OCI-LY7 (cell line): ENCODE measurements around the gene GJE1. TPM values are rescaled to one million over a fixed set of nuclear protein-coding genes. Genes with fewer than 3 reads are reported as not detected.

Source experiments
- BruUV-seq: library from RNA; stranded (reverse); fragments of 400-500 nt; replicated peaks from 2 replicates; lab custom pipeline; 2021; lab: Mats Ljungman, UMichigan
- CTCF ChIA-PET: fragments of 300-600 bp; sonication (Branson Sonifier 250); formaldehyde crosslinking; loops from one replicate; lab custom pipeline; 2022; ENCODE audit warnings: antibody characterized with exemption; ENCODE audit not compliant: unreplicated experiment; lab: Charles Lee
- POLR2A ChIA-PET: fragments of 300-600 bp; sonication (Branson Sonifier 250); formaldehyde crosslinking; loops from one replicate; lab custom pipeline; 2022; ENCODE audit warnings: antibody characterized with exemption; lab: Charles Lee
- DNase-seq: peaks from one replicate; pipeline ENCODE4 v3.0.0-alpha.2; 2015; ENCODE audit warnings: low spot score
- H2AFZ ChIP-seq: fragments of 200-600 bp; sonication (generic), shearing (Covaris generic); 2 replicates; pipeline ENCODE4 v1.6.1; 2014; ENCODE audit warnings: mild to moderate bottlenecking, antibody characterized with exemption, low read length, moderate library complexity
- H3K27ac ChIP-seq: fragments of 200-600 bp; sonication (generic); 2 replicates; pipeline ENCODE4 v1.5.1; 2014; ENCODE audit warnings: mixed run types, low read depth, mild to moderate bottlenecking, moderate library complexity, low read length, inconsistent platforms; ENCODE audit not compliant: poor library complexity, severe bottlenecking
- H3K36me3 ChIP-seq: fragments of 200-600 bp; sonication (generic); 2 replicates; pipeline ENCODE4 v1.6.1; 2014; ENCODE audit warnings: mild to moderate bottlenecking, antibody characterized with exemption, low read length, moderate library complexity, mixed read lengths; ENCODE audit not compliant: insufficient read depth
- H3K4me1 ChIP-seq: fragments of 200-600 bp; sonication (generic); 2 replicates; pipeline ENCODE4 v1.5.1; 2014; ENCODE audit warnings: mild to moderate bottlenecking, low read length; ENCODE audit not compliant: insufficient read depth, poor library complexity, severe bottlenecking
- H3K4me2 ChIP-seq: fragments of 200-600 bp; sonication (generic); 2 replicates; pipeline ENCODE4 v1.6.1; 2014; ENCODE audit warnings: mild to moderate bottlenecking, low read length
- H3K4me3 ChIP-seq: fragments of 200-600 bp; sonication (generic); 2 replicates; pipeline ENCODE4 v1.5.1; 2014; ENCODE audit warnings: mild to moderate bottlenecking, low read depth, low read length; ENCODE audit not compliant: poor library complexity, severe bottlenecking
- H3K79me2 ChIP-seq: fragments of 200-600 bp; sonication (generic); 2 replicates; pipeline ENCODE4 v1.6.1; 2016; ENCODE audit warnings: low read depth, mild to moderate bottlenecking, low read length, moderate library complexity, mixed read lengths; ENCODE audit not compliant: insufficient read depth
- H3K9me2 ChIP-seq: fragments of 200-600 bp; sonication (generic); 2 replicates; pipeline ENCODE4 v1.6.1; 2016; ENCODE audit warnings: mild to moderate bottlenecking, low read length, mixed read lengths; ENCODE audit not compliant: insufficient read depth
- H3K9me3 ChIP-seq: fragments of 200-600 bp; sonication (generic); 2 replicates; pipeline ENCODE4 v1.6.1; 2014; ENCODE audit warnings: mild to moderate bottlenecking, mixed run types, low read length, mixed read lengths
- H4K20me1 ChIP-seq: fragments of 200-600 bp; sonication (generic); 2 replicates; pipeline ENCODE4 v1.6.1; 2014; ENCODE audit warnings: mild to moderate bottlenecking, antibody characterized with exemption, low read length, moderate library complexity, mixed read lengths; ENCODE audit not compliant: insufficient read depth
- EZH2phosphoT487 ChIP-seq: fragments of 200-600 bp; sonication (generic); IDR thresholded peaks from 2 replicates; pipeline ENCODE4 v1.6.1; 2018; ENCODE audit warnings: low read depth, borderline replicate concordance, mild to moderate bottlenecking, mixed run types, antibody characterized with exemption, low read length, moderate library complexity, mixed read lengths
- intact Hi-C: fragments of 100-400 bp; cut with micrococcal nuclease; formaldehyde crosslinking; loops from one replicate; pipeline ENCODE4 v1.10.0; 2022; ENCODE audit not compliant: unreplicated experiment
- total RNA-seq, 2 experiments: library from RNA; depleted of rRNA in 1 of 2; stranded (reverse); fragments of >200 nt in 1 of 2; shearing (Covaris generic) in 1 of 2; gene quantifications; 2 replicates each; pipeline ENCODE4 v1.2.3, GENCODE V29; 2014 to 2022
- TF ChIP-seq, protein P1 (sequence below): fragments of 200-600 bp; sonication (generic); conservative IDR thresholded peaks from 2 replicates; pipeline ENCODE4 v1.5.1; 2014; ENCODE audit warnings: mild to moderate bottlenecking, antibody characterized with exemption, low read length, moderate library complexity, mixed read lengths

The GJE1 gene
- total RNA-seq, 2 experiments from 2014 or later, result not detected

DNA sequence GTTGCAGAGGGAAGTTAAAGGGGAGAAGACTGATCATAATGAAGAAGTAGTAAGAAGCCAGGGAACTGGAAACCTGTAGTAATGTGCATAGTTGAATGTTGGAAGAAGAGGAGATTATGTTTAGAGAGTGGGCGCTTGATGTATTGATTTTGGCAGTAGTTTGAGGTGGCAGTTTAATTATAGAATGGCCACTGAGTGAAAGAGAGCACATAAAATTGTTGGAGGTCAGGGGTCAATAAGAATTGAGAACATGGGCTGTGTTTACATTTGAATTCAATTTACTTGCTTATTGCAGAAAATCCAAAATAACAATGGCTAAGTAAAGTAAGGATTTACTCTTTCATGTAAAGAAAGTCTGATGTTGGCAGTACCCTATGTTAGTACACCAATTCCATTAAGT lies 30.1 kb downstream of the GJE1 start:
- H2AFZ ChIP-seq, result no peak overlapping the region
- DNase-seq, result no peak
- no peak overlapping the region for H3K4me3 ChIP-seq
- H3K4me2 ChIP-seq, result no peak overlapping the region
- H3K27ac ChIP-seq, result no peak overlapping the region
- no peaks in the 10 kb centered on the region for H3K4me1 ChIP-seq
- no peaks in the 10 kb centered on the region for H3K9me2 ChIP-seq
- H3K36me3 ChIP-seq, result peaks cover 27% of the 10 kb centered on the region
- POLR2A ChIA-PET, result interaction anchor here (1.1 kb wide), 1 partner anchor 12 kb away, joined by 4 read pairs; no protein-coding TSS in a partner anchor
- CTCF ChIA-PET, result no interaction called here
- no TSS peak for BruUV-seq
- peaks cover 15% of the 10 kb centered on the region; the same call in 1 of the 2 replicates for H4K20me1 ChIP-seq
- intact Hi-C loops, result no loop called here
- H3K9me3 ChIP-seq, result no peaks in the 10 kb centered on the region
- TF ChIP-seq, protein P1, sequence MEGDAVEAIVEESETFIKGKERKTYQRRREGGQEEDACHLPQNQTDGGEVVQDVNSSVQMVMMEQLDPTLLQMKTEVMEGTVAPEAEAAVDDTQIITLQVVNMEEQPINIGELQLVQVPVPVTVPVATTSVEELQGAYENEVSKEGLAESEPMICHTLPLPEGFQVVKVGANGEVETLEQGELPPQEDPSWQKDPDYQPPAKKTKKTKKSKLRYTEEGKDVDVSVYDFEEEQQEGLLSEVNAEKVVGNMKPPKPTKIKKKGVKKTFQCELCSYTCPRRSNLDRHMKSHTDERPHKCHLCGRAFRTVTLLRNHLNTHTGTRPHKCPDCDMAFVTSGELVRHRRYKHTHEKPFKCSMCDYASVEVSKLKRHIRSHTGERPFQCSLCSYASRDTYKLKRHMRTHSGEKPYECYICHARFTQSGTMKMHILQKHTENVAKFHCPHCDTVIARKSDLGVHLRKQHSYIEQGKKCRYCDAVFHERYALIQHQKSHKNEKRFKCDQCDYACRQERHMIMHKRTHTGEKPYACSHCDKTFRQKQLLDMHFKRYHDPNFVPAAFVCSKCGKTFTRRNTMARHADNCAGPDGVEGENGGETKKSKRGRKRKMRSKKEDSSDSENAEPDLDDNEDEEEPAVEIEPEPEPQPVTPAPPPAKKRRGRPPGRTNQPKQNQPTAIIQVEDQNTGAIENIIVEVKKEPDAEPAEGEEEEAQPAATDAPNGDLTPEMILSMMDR, result no peak
- TF ChIP-seq EZH2phosphoT487, result no peak
- H3K79me2 ChIP-seq, result peaks cover 81% of the 10 kb centered on the region

DNA sequence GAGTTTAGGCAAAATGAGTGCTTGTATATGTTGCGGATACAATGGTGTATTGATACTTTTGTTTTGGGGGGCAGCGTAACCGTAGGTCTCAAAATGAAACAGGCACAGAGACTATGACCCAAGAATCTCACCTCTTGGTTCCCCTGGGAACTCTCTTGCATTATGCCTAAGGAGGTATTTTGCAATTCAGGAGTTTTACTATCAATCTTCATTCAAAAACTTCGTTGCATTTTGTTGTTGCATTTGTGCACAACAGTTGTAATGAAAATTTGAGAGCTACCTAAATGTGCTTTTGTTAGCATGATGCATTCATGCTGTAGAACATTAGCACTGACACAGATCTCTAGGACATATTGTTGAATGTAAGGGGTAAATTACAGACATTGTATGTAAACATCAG lies 32.5 kb downstream of the GJE1 start:
- CTCF ChIA-PET, result interaction anchor here (1.4 kb wide), 1 partner anchor 17 kb away, joined by 5 read pairs; no protein-coding TSS in a partner anchor
- no peak overlapping the region for H3K4me3 ChIP-seq
- intact Hi-C loops, result no loop called here
- no peak overlapping the region for H3K4me2 ChIP-seq
- H3K4me1 ChIP-seq, result no peaks in the 10 kb centered on the region
- no peaks in the 10 kb centered on the region for H3K9me2 ChIP-seq
- H3K79me2 ChIP-seq, result peaks cover 61% of the 10 kb centered on the region
- peaks cover 14% of the 10 kb centered on the region; the same call in 1 of the 2 replicates for H4K20me1 ChIP-seq
- no peak overlapping the region for H2AFZ ChIP-seq
- TF ChIP-seq, protein P1, result no peak
- no peak for TF ChIP-seq EZH2phosphoT487
- BruUV-seq, result no TSS peak
- no peaks in the 10 kb centered on the region for H3K9me3 ChIP-seq
- no peak overlapping the region for H3K27ac ChIP-seq
- H3K36me3 ChIP-seq, result peaks cover 37% of the 10 kb centered on the region; the same call in 1 of the 2 replicates
- DNase-seq, result no peak
- POLR2A ChIA-PET, result interaction anchor here (0.6 to 2.0 kb wide), 8 partner anchors 10 to 92 kb away, joined by 3 to 8 read pairs (median 4); partner anchors contain the start of gene VTA1

DNA sequence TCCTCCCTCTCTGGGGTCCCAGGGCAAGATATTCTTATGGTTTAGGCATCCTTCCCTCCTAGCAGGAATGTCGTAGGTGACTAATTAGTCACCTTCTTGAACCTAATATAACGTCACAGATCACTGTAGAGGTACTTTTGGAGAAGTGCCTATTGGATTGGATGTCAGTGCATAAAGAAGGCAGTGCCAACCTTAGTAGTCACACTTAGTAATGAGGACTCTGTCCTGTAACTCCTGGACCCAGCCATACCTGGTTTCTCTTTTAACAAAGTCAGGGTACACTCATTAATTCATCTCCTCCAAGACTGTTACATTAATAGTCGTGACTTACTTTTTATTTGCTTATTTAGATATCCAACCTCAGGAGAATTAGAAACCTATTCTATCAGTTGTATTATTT lies 34.3 kb downstream of the GJE1 start:
- POLR2A ChIA-PET, result interaction anchor here (0.6 kb wide), 1 partner anchor 482 kb away, joined by 3 read pairs; no protein-coding TSS in a partner anchor
- CTCF ChIA-PET, result no interaction called here
- peaks cover 42% of the 10 kb centered on the region for H3K79me2 ChIP-seq

More for the DNA sequence above, 34.3 kb downstream of the GJE1 start:
- Histone ChIP-seq H3K9me3 (no peaks in the 10 kb centered on the region), H3K27ac (no peak overlapping the region), H4K20me1 (0 out of 2 replicates have a peak, but pooled peaks cover 10% of the 10 kb centered on the region), H3K4me3 (no peak overlapping the region), H2AFZ (no peak overlapping the region), H3K4me2 (no peak overlapping the region), H3K4me1 (no peaks in the 10 kb centered on the region), H3K9me2 (no peaks in the 10 kb centered on the region), H3K36me3 (peaks cover 48% of the 10 kb centered on the region)
- no peak for TF ChIP-seq EZH2phosphoT487
- TF ChIP-seq, protein P1, result no peak
- DNase-seq, result no peak
- no TSS peak for BruUV-seq
- intact Hi-C loops, result no loop called here
